Left lung (tissue), 10 donors: ENCODE results near the gene CACNA1C. TPM values are rescaled to one million over a fixed set of nuclear protein-coding genes. Genes with fewer than 3 reads are reported as not detected.

Source experiments
- ATAC-seq: fragments of 200-7000 bp; cut with Tn5 transposase; one replicate; pipeline ENCODE4 v1.9.1; 2020; ENCODE audit warnings: moderate library complexity
- DNase-seq, 4 donors: peaks; one replicate each; pipeline ENCODE4 v3.0.0-alpha.2; 2013 to 2020
- H3K27ac ChIP-seq, 2 donors: fragments of 200-600 bp; sonication (generic) in 1 of 2; one replicate each; pipeline versions ENCODE4 v1.5.0 to v1.8.0; 2020 to 2021
- H3K27me3 ChIP-seq, 2 donors: fragments of 200-600 bp; sonication (generic) in 1 of 2; one replicate each; pipeline versions ENCODE4 v1.5.0 to v1.8.0; 2020 to 2021
- H3K36me3 ChIP-seq, 2 donors: fragments of 200-600 bp; sonication (generic) in 1 of 2; one replicate each; pipeline versions ENCODE4 v1.5.0 to v1.8.0; 2020 to 2021
- H3K4me1 ChIP-seq, 2 donors: fragments of 200-600 bp; one replicate each; pipeline ENCODE4 v1.8.0; 2021
- H3K4me3 ChIP-seq, 2 donors: fragments of 200-600 bp; sonication (generic) in 1 of 2; one replicate each; pipeline versions ENCODE4 v1.5.0 to v1.8.0; 2020 to 2021; ENCODE audit warnings: mild to moderate bottlenecking in 1 of 2
- H3K9me3 ChIP-seq, 2 donors: fragments of 200-600 bp; sonication (generic) in 1 of 2; one replicate each; pipeline versions ENCODE4 v1.5.0 to v1.8.0; 2020 to 2021
- CTCF ChIP-seq, 2 donors: fragments of 200-600 bp; sonication (generic) in 1 of 2; IDR thresholded peaks; one replicate each; pipeline versions ENCODE4 v1.5.0 to v1.8.0; 2021; ENCODE audit warnings: antibody characterized with exemption in 2 of 2
- intact Hi-C, 2 donors: fragments of 100-400 bp; cut with DNase I; formaldehyde crosslinking; loops; one replicate each; pipeline versions ENCODE4 v1.11.2 to v1.14.2; 2022
- polyA plus RNA-seq, 6 donors: library from polyadenylated mRNA; unstranded; fragments of 120-200 nt; gene quantifications; one replicate each; pipeline ENCODE4 v1.2.1, GENCODE V29; 2013; ENCODE audit not compliant: insufficient read length in 6 of 6
- total RNA-seq, 2 donors: library from RNA; stranded (reverse); fragmentation: NEBNext Ultra II Directional; extraction: Animal tissue kit (Norgen Biotek cat#: 25700); gene quantifications; one replicate each; pipeline ENCODE4 v1.2.1, GENCODE V29; 2021
- donor health status: DM: no; HTN: yes; CAD: no.
- donor health status: DM: no; HTN: no; CAD: no.

The CACNA1C gene
- total and polyA plus RNA-seq, 8 donors: 11.9 to 21.9 (median 14.2) TPM

DNA sequence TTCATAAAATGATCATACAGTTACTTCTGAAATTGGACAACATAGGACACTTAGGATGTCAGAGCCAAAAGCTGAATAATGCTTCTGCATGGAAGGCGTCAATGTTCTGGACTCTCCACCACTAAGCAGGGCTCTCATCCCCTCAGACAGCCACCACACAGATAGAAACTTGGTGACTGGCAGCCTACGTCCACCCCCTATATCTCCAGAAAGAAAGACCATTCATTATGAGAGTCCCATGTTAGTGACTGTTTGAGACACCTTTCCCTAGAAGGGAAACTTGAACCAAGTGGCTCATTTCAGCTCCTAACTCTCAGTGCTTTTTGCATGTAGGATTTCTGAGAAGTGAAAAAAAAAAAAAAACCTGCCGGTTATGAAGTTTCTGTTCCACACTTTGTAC is 491.0 kb downstream of the CACNA1C start:
- intact Hi-C loops: no loop called here
- no peaks in the 10 kb centered on the region for H3K4me1 ChIP-seq
- no peak for ATAC-seq

DNA sequence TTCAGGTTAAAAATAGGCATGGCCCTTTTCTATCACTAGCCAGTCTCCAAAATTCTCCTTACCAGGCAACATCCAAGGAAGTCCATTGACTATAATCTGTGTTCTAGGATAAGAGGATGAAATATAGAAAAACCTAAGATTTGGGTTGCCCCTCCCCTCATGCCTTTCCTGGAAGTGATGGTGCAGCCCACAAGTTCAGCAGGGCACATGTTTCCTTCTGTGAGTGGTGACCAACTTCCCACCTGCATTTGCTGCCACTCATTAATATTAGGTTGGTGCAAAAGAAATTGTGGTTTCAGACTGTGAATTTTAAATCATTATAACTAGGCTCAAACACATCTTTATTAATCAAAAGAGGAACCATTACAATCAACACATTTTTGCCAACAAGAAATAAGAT is 491.4 kb downstream of the CACNA1C start:
- Histone ChIP-seq H3K27ac (no peak overlapping the region), H3K27me3 (no peaks in the 10 kb centered on the region), H3K36me3 (no peaks in the 10 kb centered on the region), H3K9me3 (no peaks in the 10 kb centered on the region), H3K4me1 (no peaks in the 10 kb centered on the region), H3K4me3 (no peak overlapping the region)
- TF ChIP-seq CTCF (IDR thresholded peaks at IDR 0.05): no peak
- ATAC-seq (no peak), DNase-seq (no peak)
- intact Hi-C loops: no loop called here

More for the DNA sequence above, 491.0 kb downstream of the CACNA1C start:
- TF ChIP-seq CTCF (IDR thresholded peaks at IDR 0.05): no peak
- H3K4me3 ChIP-seq: no peak overlapping the region
- H3K9me3 ChIP-seq: no peaks in the 10 kb centered on the region
- H3K27me3 ChIP-seq: no peaks in the 10 kb centered on the region
- no peaks in the 10 kb centered on the region for H3K36me3 ChIP-seq
- H3K27ac ChIP-seq: no peak overlapping the region
- DNase-seq: no peak

GRCh38 chr12:2547273-2548044 is 494.7 kb downstream of the CACNA1C start:
- intact Hi-C loops: no loop called here
- no peak for DNase-seq
- H3K27ac ChIP-seq: no peak overlapping the region
- no peak for TF ChIP-seq CTCF (IDR thresholded peaks at IDR 0.05)
- ATAC-seq: peak; percentile 72
- peaks cover 0 to 8% of the 10 kb centered on the region in 2 donors for H3K4me1 ChIP-seq
- H3K4me3 ChIP-seq: no peak overlapping the region
- H3K36me3 ChIP-seq: no peaks in the 10 kb centered on the region
- no peaks in the 10 kb centered on the region for H3K9me3 ChIP-seq
- H3K27me3 ChIP-seq: no peaks in the 10 kb centered on the region

DNA sequence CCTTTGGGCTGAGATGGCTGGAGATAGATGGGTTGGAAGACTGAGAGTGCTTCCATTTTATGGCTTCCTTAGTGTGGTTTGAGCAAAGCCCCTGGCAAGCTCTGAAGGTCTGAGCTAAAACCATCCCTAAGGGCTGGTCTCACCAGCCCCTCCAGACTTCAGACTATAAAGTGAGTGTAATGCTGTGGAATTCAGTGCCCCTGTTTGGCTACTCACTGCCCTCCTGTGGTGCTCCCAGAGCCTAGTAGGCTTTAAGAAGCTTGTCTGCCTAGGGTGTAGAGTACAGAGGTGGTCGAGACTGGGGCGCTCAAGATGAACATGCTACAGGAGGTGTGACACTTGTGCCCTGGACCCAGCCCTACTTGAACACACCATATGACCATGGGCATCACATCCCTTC is 495.3 kb downstream of the CACNA1C start:
- Histone ChIP-seq H3K27ac (no peak overlapping the region), H3K27me3 (no peaks in the 10 kb centered on the region), H3K4me3 (no peak overlapping the region), H3K9me3 (no peaks in the 10 kb centered on the region), H3K4me1 (peaks cover 0 to 8% of the 10 kb centered on the region in 2 donors), H3K36me3 (no peaks in the 10 kb centered on the region)
- DNase-seq (no peak), ATAC-seq (no peak)
- intact Hi-C loops: no loop called here
- no peak for TF ChIP-seq CTCF (IDR thresholded peaks at IDR 0.05)

GRCh38 chr12:2550561-2551411 is 498.0 kb downstream of the CACNA1C start:
- ATAC-seq (no peak), DNase-seq (peak in 1 of 4 donors; percentile 43)
- Histone ChIP-seq H3K4me3 (no peak overlapping the region), H3K4me1 (peaks cover 0 to 8% of the 10 kb centered on the region in 2 donors), H3K36me3 (no peaks in the 10 kb centered on the region), H3K27me3 (no peaks in the 10 kb centered on the region), H3K9me3 (no peaks in the 10 kb centered on the region), H3K27ac (no peak overlapping the region)
- TF ChIP-seq CTCF (IDR thresholded peaks at IDR 0.05): no peak
- intact Hi-C loops: no loop called here
